GM21576 (cell line): ENCODE results near the gene TSPAN3.

Source experiments
- ATAC-seq: cut with Tn5 transposase; IDR thresholded peaks from one replicate; pipeline ENCODE4 v1.9.1; 2021; ENCODE audit warnings: mild to moderate bottlenecking, moderate library complexity; ENCODE audit not compliant: unreplicated experiment

TSPAN3 gene

DNA sequence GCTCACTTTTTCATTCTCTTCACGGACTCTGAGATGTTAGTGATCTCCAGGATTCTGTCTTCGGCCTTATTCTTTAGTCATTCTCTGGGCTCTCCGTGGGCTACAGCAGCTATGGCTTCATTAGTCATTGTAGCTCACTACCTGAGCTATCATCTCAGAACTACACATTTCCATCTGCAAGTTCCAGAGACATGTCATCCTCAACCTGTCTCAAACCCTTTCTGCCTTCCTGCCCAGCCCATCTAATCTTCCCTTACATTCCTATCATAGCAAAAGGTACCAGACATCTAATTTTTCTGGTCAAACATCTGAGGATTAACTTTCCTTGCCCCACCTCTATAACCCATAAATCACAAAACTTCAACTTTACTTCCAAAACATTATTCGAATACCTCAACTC is 13.2 kb downstream of the TSPAN3 start:
- ATAC-seq: no peak

DNA sequence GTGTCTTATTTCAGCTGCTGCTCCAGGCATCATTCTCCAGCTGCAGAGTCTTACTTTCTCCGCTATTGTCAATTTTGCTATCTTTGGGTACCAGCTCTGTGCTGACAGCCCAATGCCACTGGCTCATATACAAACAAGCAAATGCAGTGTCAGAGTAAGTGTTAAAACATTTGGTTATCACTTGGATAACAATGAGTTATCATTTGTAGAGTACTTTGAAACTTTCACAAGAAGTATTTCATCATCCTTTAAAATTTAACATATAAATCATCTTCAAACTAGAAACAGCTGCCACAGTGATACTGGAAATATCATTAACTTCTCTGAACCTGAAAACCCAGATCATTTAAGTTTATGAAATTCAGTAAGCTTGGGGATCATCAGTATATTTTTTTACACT is 13.8 kb downstream of the TSPAN3 start:
- ATAC-seq: no peak

DNA sequence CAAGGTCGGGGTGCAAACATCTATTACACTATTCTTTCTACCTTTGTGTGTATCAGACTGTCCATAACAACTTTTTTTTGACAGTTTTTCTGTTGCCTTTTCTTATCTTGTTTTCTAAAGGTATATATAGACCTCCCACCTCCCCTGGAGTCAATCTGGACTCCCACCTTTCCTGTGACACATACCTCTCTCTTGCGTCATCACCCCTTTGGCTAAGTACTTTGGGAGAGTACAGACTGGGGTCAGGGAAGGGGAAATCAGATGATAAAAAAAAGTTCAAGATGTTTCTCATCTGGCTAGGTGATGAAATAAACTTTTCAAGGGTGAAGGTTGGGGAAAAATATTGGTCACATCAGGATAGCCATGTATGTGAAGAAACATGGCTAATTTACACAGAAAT is 17.2 kb downstream of the TSPAN3 start:
- no peak for ATAC-seq

DNA sequence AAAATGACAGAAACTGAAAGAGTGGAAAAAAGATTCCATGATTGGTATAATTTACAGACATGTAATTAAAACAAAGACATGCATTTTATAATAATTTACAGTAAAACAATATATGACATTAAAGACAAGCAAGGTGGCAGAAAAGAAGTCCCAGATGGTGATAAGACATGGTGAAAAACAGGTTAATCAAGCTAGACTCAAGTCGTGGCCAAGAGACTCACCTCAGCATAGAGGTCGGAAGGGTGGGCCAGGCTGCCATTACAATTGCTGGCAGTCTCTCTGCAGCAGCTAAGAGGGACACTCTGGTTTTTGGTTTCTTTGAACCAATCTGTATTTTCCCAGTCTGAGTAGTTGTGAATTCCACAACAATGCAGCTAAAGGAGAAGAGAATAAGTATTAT is 18.4 kb downstream of the TSPAN3 start:
- no peak for ATAC-seq

DNA sequence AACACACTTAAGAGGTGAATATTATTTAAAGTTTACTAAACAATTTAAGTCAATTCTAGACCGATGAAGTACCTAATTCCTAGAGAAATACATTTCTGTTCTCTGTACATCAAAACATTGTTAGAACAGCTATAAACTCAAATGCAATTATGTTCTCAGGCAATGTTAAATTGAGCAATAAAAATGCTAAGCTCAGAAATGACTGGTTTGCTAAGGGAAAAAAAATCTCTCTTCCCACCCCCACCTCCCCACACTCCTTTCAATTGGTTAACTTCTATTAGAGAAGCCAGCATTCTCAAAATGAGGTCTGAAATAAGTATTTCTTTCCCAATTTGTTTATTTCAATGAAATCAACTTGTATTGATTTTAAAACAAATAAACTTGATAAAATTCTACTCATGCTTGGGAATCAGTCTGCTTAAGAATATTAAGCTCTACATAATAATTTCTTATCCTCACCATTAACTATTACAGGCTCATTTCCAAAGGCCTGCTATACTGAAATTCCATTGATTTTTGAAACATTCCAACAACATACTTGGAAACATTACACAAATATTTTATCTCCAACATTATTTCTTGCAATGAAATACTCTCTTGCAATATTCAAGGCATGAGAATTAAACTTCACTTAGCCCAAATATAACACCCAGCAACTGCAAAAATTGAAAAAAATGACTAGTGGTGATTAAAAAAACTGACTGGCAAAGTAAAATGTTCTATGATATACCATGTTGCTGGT is 22.6 kb downstream of the TSPAN3 start:
- ATAC-seq: no peak

DNA sequence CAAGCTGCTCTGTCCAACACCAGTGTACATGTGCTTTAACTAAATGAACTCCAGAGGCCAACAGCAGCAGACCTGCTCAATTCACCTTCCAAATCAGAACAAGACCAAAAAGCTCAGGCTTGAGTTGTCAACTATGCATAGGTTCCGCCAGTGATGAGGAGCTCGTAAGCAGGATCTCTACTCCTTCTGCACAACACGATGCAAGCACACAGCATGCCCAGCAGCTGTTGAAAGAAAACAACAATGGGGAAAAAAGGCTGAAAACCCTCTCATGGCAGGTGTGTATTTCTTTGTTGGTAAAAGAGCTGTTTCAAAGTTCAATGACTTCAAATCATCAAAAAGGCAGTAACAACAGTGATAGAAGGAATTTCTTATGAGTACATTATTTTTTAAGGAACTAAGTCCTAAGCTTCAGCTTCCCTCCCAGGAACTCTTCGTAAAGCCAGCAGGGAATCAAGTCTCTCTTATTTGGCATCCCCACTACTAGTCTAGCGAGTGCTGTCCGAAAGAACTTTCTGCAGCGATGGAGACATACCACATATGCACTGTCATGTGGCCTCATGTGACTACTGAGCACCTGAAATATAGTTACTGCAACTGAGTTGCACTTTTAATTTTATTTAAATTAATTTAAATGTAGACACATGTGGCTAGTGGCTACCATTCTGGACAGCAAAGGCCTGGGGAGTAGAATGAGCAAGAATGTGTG is 24.1 kb downstream of the TSPAN3 start:
- no peak for ATAC-seq

DNA sequence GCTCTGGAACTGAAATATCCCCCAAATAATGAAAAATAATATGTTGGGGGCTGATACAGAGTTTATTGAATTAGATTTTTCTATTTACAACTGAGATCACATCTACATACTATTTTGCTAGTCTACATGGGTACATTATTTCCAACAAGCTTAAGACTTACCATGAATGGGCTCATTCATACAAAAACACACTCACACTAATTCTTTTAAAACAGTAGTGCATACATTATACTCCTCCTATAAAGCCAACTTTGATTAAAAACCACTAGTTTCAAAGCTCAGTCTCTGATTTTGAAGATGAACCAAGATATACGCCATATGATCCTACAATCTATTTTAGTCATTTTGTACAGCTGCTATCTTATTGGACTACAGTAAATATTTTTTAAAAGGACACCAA is 24.9 kb downstream of the TSPAN3 start:
- ATAC-seq: no peak

DNA sequence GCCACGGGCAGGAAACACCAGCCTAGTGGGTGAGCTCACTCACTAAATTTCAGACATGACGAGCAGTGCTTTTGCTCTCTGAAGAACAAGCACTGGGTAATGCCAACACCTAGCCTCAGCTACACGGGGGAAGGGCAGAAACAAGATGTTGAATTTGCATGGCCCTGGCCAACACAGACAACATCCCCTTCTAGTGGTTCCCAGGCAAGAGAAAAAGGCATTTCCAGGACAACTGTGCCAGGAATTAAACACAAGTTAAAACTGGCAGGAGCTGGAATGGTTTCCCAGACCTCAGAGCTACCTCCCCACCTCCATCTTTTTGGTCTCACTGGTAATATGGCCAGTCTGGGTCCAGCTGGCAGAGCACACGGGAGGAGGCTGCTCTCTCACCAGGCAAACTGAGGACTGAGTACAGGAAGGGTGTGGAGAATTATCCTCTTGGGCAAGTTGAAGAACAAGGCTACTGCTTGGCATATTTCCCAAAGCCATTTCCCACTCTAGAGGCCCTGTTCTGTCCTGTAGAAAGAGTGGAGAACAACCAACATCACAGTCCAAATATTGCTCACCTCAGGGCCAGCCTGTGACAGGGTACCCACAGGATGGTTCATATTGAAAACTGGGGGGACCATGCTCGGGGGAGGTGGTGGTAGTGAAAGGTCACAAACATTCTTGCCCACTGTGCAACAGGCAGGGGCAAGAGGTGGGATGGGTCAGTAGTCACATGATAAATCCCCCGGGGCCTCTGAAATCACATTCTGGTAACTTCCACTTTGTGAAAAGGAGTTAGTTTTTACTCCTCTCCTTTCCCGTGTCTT is 26.5 kb downstream of the TSPAN3 start:
- no peak for ATAC-seq

DNA sequence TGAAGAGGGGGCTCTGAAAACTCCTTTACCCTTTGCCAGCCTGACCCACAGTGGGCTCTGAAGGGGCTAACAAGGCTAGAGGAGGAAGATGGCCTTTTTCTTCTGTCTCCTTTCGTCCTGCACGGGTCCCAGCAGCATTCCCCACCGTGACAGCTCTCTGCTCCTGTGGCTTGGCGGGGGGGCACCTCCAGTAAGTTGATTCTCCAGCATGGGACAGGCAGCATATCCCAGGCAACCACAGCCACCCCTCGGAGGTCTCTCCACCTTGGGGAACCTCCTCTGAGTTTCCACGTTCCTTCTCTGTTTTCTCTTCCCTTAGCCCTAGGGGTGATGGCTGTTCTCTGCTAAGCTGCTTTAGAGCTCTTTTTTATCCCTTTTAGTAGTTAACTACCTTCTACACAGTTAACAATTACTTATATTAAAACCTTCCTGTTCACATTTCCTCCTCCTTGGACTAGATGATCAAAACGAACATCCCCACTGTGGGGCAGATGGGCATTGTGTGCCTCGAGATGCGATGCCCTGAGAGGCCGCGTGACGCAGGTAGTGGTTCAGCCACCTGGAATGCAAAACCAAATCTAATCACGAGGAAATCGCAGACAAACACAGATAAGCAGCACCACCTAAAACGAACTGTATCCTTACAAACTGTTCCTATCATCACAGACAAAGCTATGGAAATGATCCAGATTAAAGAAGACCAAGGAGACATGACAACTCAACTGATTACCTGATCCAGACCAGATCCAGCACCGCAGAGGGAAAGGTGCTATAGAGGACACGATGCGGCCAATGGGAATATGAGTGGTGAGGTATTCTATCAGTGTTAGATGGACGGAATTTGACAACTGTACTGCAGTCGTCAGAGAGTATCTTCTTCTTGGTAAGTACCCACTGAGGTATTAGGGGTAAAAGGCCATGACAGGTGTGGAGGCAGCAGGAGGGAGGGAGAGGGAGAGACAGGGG is 27.7 kb downstream of the TSPAN3 start:
- ATAC-seq: no peak

DNA sequence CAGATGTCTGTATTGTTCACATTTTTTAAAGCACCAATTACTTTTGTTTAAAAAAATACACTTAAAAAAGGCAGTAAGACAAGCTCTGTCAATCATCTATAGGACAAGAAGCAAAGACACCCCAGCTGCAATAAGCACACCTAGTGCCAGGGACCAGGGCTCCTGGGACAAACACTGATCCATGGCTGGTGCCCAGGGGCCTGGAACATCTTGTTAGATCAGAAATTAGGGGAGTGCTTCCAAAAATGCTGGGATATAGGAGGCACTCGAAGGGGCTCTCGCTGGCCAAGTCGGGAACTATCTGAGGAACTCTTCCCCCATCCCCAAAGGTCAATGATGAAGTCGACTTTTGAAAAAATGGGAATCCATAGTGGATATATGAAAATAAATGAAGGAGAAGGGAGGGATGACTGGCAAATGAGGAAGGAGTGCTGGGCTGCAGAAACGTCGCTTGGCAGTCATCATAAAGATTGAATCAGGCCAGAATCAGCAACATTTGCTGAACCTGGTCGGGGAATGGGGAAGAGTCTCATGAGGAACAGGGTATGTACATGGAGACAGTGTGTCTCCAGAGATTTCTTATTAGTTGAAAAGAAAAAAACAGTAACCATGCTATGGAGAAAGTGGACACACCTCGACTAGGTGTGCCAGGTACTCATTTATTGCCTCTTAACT is 28.5 kb downstream of the TSPAN3 start:
- no peak for ATAC-seq

DNA sequence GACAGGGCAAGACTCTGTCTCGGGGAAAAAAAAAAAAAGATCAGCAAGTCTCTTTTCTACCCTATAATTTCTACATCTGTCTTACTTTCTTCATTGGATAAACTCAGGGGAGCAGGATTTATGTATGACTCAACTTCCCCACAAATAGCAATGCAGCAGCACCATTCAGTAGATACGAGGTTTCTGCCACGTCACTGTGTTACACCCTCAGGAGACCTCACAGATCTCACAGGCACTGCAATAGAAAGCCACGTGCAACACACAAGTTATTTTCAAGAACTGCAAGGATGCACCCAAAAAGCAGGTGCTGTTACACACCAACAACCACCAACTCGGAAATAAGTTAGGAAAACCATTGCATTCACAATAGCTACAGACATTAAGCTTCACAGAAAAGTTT is 30.2 kb downstream of the TSPAN3 start:
- ATAC-seq: no peak

DNA sequence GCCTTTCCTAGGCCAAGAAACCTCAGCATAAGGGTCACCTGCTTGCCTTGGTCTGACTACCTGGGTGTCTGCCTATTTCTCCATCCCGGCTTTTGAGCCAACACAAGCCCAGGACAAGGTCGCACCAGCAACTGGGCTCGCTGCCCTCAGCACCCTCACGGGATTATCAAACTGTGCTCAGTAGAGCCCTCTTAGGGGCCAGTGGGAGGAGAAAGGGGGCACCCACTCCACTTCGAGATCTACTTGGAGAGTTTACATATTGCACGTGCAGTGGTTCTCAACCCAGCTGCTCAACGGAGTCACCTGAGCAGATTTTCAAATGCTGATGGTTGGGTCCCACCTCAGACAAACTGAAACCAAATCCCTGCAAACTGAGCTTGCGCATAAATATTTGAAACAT is 31.1 kb downstream of the TSPAN3 start:
- ATAC-seq: no peak

DNA sequence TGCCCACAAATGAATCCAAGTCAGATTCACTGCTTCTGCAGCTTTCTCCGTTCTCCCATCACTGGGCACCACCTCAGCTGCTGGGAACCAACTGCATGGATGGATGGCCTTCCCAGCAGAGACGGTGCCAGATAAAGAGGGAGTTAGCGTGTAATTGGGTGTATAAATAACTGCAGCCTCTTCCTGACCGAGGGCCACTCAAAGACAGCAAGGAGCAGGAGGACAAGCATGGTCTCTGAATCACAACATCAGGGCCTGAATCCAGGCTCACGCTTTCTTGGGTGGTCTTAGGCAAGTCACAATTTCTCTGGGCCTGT is 31.7 kb downstream of the TSPAN3 start:
- ATAC-seq: no peak

DNA sequence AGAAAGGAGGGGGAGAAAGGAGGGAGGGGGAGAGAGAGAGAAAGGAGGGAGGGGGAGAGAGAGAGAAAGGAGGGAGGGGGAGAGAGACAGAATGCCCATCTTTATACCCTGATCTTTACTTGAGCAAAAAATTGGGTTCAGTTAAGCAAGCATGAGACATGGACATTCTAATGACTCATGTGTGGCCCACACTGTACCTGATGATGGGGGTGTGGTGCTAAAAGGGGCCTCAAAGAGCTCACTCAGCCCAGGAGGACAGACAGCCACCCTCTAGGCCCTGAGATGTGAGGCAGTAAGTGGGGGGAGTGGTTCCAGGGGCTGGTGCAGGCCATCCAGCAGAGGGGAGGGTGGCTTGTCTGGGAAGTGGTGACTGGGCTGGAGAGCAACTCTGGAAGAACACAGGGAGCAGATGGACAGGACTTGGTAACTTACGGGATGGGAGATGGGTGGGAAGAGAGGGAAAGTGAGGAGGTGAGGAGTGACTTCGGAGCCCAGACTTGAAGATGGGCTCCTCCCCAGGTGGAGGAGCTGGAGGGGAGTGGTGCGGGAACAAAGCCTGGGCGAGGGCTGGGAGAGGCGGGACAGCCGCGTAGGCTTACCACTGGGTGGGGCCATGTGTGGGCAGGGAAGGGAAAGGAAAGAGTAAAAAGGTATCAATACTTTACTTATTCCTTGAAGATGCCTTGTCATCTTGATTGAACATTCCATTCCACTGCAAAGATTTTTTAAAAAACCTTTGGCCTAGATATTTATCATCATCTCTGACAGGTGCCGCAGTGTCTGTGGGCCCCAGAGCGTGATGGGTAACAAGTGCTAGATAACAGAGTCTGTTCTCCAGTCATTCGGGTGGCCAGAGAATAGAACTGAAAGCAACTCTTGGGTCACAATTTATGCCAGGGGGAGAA is 32.3 kb downstream of the TSPAN3 start:
- ATAC-seq: no peak

DNA sequence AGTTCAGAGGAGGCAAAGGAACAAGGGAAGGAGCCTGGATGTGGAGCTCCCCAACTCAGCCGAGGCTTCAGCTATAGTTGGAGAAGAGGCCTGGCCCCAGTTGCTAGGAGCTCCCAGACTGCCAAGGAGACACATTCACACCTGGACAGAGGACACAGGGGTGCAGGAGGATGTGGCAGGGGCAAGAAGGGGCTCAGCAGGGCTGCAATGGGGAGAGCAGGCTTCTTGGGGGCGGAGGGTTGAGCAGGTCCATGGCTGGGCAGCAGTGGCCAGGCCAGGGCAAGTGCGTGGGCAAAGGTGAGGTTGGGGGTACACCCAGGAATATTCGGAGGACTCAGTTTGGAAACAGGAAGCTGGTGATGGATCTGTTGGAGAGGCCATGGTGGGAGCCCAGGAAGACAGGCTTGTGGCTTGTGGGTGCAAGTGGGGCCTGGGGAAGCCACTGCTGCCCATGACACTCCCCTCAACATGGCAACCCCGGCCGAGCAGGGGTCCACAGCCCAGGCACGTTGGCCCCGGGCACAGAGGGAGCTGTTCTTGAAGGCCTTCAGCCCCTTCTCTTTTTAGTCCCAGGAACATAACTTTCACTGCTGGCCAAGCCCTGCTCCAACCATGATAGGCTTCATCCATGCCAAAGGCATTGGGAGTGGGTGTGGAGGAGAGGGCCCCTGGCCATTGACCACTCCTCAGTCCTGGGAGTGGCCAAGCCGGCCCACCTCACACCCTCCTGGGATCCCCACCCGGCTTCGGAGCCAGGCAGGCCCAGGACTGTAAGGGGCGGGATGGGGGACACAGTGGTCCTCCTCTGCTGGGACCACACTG is 33.3 kb downstream of the TSPAN3 start:
- ATAC-seq: no peak

DNA sequence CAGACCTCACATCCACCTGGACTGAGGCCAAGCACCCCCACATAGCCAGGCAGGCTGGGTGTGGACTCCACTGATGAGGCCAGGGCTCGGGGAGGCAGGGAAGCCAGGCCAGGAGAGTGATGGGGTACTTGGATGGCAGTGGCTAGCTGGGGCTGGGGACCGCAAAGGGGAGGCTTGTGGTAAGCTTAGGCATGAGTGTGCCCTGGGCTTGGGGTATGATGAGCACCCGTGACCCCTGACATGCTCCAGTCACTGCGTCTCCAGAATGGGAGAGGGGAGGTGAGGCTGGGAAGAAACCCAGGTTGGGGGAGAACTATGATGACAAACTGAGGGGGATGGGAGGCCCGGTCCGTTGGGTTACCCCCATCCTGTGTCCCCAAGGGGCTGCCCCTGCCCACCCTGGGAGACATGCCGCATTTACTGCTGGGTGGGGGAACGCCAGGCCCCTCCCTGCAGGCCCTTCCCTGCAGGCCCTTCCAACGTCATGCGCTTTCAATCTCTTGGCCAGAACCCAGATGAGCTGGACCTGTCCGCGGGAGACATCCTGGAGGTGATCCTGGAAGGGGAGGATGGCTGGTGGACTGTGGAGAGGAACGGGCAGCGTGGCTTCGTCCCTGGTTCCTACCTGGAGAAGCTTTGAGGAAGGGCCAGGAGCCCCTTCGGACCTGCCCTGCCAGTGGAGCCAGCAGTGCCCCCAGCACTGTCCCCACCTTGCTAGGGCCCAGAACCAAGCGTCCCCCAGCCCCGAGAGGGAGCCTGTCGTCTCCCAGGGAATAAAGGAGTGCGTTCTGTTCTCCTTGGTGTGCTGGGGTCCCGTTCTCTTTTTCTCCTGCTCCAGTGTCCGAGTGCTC is 34.1 kb downstream of the TSPAN3 start:
- ATAC-seq: no peak

DNA sequence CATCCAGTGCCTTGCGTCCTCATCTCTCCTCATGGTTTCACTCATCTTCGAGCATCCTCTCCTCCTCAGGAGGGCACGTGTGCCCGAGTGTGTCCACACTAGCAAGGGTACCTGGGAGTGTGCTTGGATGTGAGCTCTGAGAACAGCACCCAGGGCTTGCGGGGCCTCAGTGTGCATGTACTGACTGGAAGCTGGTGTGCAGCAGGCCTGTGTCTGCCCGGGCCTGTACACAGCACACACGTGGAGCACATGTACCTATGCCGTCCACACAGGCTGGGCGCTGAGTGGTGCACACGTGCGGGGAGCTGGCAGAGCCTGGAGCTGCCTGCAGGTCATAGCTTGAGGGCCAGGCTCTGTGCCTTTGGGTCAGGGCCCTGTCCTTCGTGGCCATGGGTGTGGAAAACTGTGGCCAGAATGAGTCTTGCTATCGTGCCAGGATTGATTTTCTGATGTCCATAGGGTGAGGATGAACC is 34.9 kb downstream of the TSPAN3 start:
- ATAC-seq: no peak
